ENCODE results near the gene S100A9. TPM values are rescaled to one million over a fixed set of nuclear protein-coding genes. Genes with fewer than 3 reads are reported as not detected.

Gene S100A9
- polyA plus RNA-seq, 1 donor from 2014 or later = not detected

GRCh38 chr1:153372571-153372970 lies 14.9 kb downstream of the S100A9 start:
- Histone ChIP-seq H3K9ac (ENCODE audit: low read length) (no peak overlapping the region), H3K79me2 (replicated peaks; ENCODE audit: insufficient read depth, low read length) (no peaks in the 10 kb centered on the region), H3K27me3 (ENCODE audit: insufficient read depth, low read depth, low read length) (no peaks in the 10 kb centered on the region), H2AFZ (ENCODE audit: low read depth, low read length) (no peak overlapping the region), H3K4me3 (ENCODE audit: low read length) (no peak overlapping the region), H3K9me3 (ENCODE audit: low read length) (no peaks in the 10 kb centered on the region), H4K20me1 (ENCODE audit: insufficient read depth) (no peaks in the 10 kb centered on the region), H3F3A (ENCODE audit: insufficient read depth, low read length, poor library complexity, severe bottlenecking) (no peaks in the 10 kb centered on the region), H3K27ac (ENCODE audit: low read length) (no peak overlapping the region), H3K4me2 (ENCODE audit: low read length) (no peak overlapping the region), H3K9me2 (ENCODE audit: insufficient read depth, low read length) (no peaks in the 10 kb centered on the region), H3K36me3 (ENCODE audit: insufficient read depth, low read length) (no peaks in the 10 kb centered on the region)
- TF ChIP-seq CTCF (IDR thresholded peaks at IDR 0.05; ENCODE audit: poor library complexity, severe bottlenecking) (no peak), TAF1 (IDR thresholded peaks at IDR 0.05; ENCODE audit: low read depth) (no peak), RAD21 (conservative IDR thresholded peaks at IDR 0.05) (no peak), POLR2AphosphoS5 (IDR thresholded peaks at IDR 0.05) (no peak), EP300 (conservative IDR thresholded peaks at IDR 0.05; ENCODE audit: poor library complexity, severe bottlenecking) (no peak), MXI1 (conservative IDR thresholded peaks at IDR 0.05; ENCODE audit: poor library complexity, severe bottlenecking) (no peak), EZH2 (IDR thresholded peaks at IDR 0.05; ENCODE audit: borderline replicate concordance, insufficient read depth, low read length, poor library complexity, severe bottlenecking) (no peak), SMC3 (conservative IDR thresholded peaks at IDR 0.05; ENCODE audit: poor library complexity) (no peak)

GRCh38 chr1:153374071-153374470 lies 16.4 kb downstream of the S100A9 start:
- H3F3A ChIP-seq (ENCODE audit: insufficient read depth, low read length, poor library complexity, severe bottlenecking) = no peaks in the 10 kb centered on the region
- H3K27me3 ChIP-seq (ENCODE audit: insufficient read depth, low read depth, low read length) = no peaks in the 10 kb centered on the region
- no peak overlapping the region for H2AFZ ChIP-seq (ENCODE audit: low read depth, low read length)
- no peak overlapping the region for H3K27ac ChIP-seq (ENCODE audit: low read length)
- TF ChIP-seq TAF1 (IDR thresholded peaks at IDR 0.05; ENCODE audit: low read depth) (no peak), EP300 (conservative IDR thresholded peaks at IDR 0.05; ENCODE audit: poor library complexity, severe bottlenecking) (no peak), RAD21 (conservative IDR thresholded peaks at IDR 0.05) (no peak), MXI1 (conservative IDR thresholded peaks at IDR 0.05; ENCODE audit: poor library complexity, severe bottlenecking) (no peak), POLR2AphosphoS5 (IDR thresholded peaks at IDR 0.05) (no peak), CTCF (IDR thresholded peaks at IDR 0.05; ENCODE audit: poor library complexity, severe bottlenecking) (no peak)
- H4K20me1 ChIP-seq (ENCODE audit: insufficient read depth) = no peaks in the 10 kb centered on the region
- H3K79me2 ChIP-seq (replicated peaks; ENCODE audit: insufficient read depth, low read length) = no peaks in the 10 kb centered on the region
- H3K36me3 ChIP-seq (ENCODE audit: insufficient read depth, low read length) = no peaks in the 10 kb centered on the region
- H3K9me2 ChIP-seq (ENCODE audit: insufficient read depth, low read length) = no peaks in the 10 kb centered on the region
- no peak overlapping the region for H3K4me2 ChIP-seq (ENCODE audit: low read length)
- H3K9ac ChIP-seq (ENCODE audit: low read length) = no peak overlapping the region
- H3K9me3 ChIP-seq (ENCODE audit: low read length) = no peaks in the 10 kb centered on the region
- H3K4me3 ChIP-seq (ENCODE audit: low read length) = no peak overlapping the region

- Histone ChIP-seq H3K4me3 (ENCODE audit: low read length) (no peak within 1 kb of the TSS), H3K9me2 (ENCODE audit: insufficient read depth, low read length) (no peaks in the 10 kb centered on the region), H4K20me1 (ENCODE audit: insufficient read depth) (no peaks in the 10 kb centered on the region), H3F3A (ENCODE audit: insufficient read depth, low read length, poor library complexity, severe bottlenecking) (no peaks in the 10 kb centered on the region), H3K9ac (ENCODE audit: low read length) (no peak within 1 kb of the TSS), H3K4me2 (ENCODE audit: low read length) (no peak within 1 kb of the TSS), H3K36me3 (ENCODE audit: insufficient read depth, low read length) (no peaks in the 10 kb centered on the region), H3K27ac (ENCODE audit: low read length) (no peak within 1 kb of the TSS), H3K27me3 (ENCODE audit: insufficient read depth, low read depth, low read length) (no peaks in the 10 kb centered on the region), H2AFZ (ENCODE audit: low read depth, low read length) (no peak within 1 kb of the TSS), H3K9me3 (ENCODE audit: low read length) (peaks cover 3% of the 10 kb centered on the region), H3K79me2 (replicated peaks; ENCODE audit: insufficient read depth, low read length) (no peaks in the 10 kb centered on the region)
- no peak for TF ChIP-seq RAD21 (conservative IDR thresholded peaks at IDR 0.05)
- no peak for TF ChIP-seq SMC3 (conservative IDR thresholded peaks at IDR 0.05; ENCODE audit: poor library complexity)
- TF ChIP-seq EZH2 (IDR thresholded peaks at IDR 0.05; ENCODE audit: borderline replicate concordance, insufficient read depth, low read length, poor library complexity, severe bottlenecking) = no peak
- TF ChIP-seq MXI1 (conservative IDR thresholded peaks at IDR 0.05; ENCODE audit: poor library complexity, severe bottlenecking) = no peak
- no peak for TF ChIP-seq REST (IDR thresholded peaks at IDR 0.05; ENCODE audit: borderline replicate concordance)
- TF ChIP-seq CTCF (IDR thresholded peaks at IDR 0.05; ENCODE audit: poor library complexity, severe bottlenecking) = no peak
- TF ChIP-seq POLR2AphosphoS5 (IDR thresholded peaks at IDR 0.05) = no peak
- TF ChIP-seq TAF1 (IDR thresholded peaks at IDR 0.05; ENCODE audit: low read depth) = no peak
- no peak for TF ChIP-seq EP300 (conservative IDR thresholded peaks at IDR 0.05; ENCODE audit: poor library complexity, severe bottlenecking)
These were observed 17.9 kb downstream of the S100A9 start, which contains the start of gene S100A12 for GRCh38 chr1:153375511-153375910. S100A12 (minus strand) TSS chr1:153375621; CDS start chr1:153374592, 1,029 bp downstream.

Measured in neural cell (in vitro differentiated cells).